H9 (cell line): ENCODE data around the gene HDLBP. TPM values are rescaled to one million over a fixed set of nuclear protein-coding genes. Genes with fewer than 3 reads are reported as not detected.
A peak's percentile ranks its signal among the peaks of the same experiment; 100 is the strongest.

Experiments
- DNase-seq: peaks from one replicate; pipeline ENCODE4 v3.0.0-alpha.2; 2017
- H2AFZ ChIP-seq: one replicate; pipeline ENCODE4 v1.6.1; 2013; ENCODE audit warnings: mild to moderate bottlenecking, low read length, control low read depth, moderate library complexity
- H2AK5ac ChIP-seq: 2 replicates; pipeline ENCODE4 v1.6.1; 2013; ENCODE audit warnings: low read length, control low read depth, mixed read lengths; ENCODE audit not compliant: insufficient read length
- H2BK120ac ChIP-seq: one replicate; pipeline ENCODE4 v1.6.1; 2013; ENCODE audit warnings: low read depth, mild to moderate bottlenecking, low read length, control low read depth, inconsistent platforms; ENCODE audit not compliant: poor library complexity, severe bottlenecking
- H2BK12ac ChIP-seq: 2 replicates; pipeline ENCODE4 v1.6.1; 2013; ENCODE audit warnings: low read length, control low read depth, mixed read lengths, low read depth; ENCODE audit not compliant: insufficient read length
- H2BK15ac ChIP-seq: 2 replicates; pipeline ENCODE4 v1.6.1; 2013; ENCODE audit warnings: low read depth, low read length, control low read depth
- H2BK20ac ChIP-seq: one replicate; pipeline ENCODE4 v1.6.1; 2013; ENCODE audit warnings: low read depth, mild to moderate bottlenecking, low read length, control low read depth, inconsistent platforms; ENCODE audit not compliant: poor library complexity, severe bottlenecking
- H2BK5ac ChIP-seq: 2 replicates; pipeline ENCODE4 v1.6.1; 2013; ENCODE audit warnings: low read length, control low read depth, mixed read lengths; ENCODE audit not compliant: insufficient read length
- H3K14ac ChIP-seq: 2 replicates; pipeline ENCODE4 v1.6.1; 2013; ENCODE audit warnings: low read length, control low read depth; ENCODE audit not compliant: insufficient read depth
- H3K18ac ChIP-seq: 2 replicates; pipeline ENCODE4 v1.6.1; 2013; ENCODE audit warnings: low read depth, mild to moderate bottlenecking, mixed read lengths, low read length, control low read depth; ENCODE audit not compliant: insufficient read length
- H3K23ac ChIP-seq: 2 replicates; pipeline ENCODE4 v1.6.1; 2013; ENCODE audit warnings: low read length, control low read depth, mixed read lengths, low read depth; ENCODE audit not compliant: insufficient read length
- H3K23me2 ChIP-seq: 2 replicates; pipeline ENCODE4 v1.6.1; 2013; ENCODE audit warnings: low read depth, mild to moderate bottlenecking, mixed read lengths, low read length, control low read depth; ENCODE audit not compliant: insufficient read length, poor library complexity, severe bottlenecking
- H3K27ac ChIP-seq: 2 replicates; pipeline ENCODE4 v1.5.1; 2013; ENCODE audit warnings: low read length, control low read depth, mixed read lengths, low read depth; ENCODE audit not compliant: insufficient read length
- H3K27me3 ChIP-seq: 2 replicates; pipeline ENCODE4 v1.6.1; 2013; ENCODE audit warnings: low read length, control low read depth, inconsistent platforms; ENCODE audit not compliant: insufficient read depth
- H3K4ac ChIP-seq: 2 replicates; pipeline ENCODE4 v1.6.1; 2013; ENCODE audit warnings: low read depth, mild to moderate bottlenecking, control low read depth, inconsistent platforms, low read length, moderate library complexity
- H3K4me1 ChIP-seq: 2 replicates; pipeline ENCODE4 v1.6.1; 2013; ENCODE audit warnings: low read length, control low read depth, inconsistent platforms; ENCODE audit not compliant: insufficient read depth
- H3K4me2 ChIP-seq: 2 replicates; pipeline ENCODE4 v1.6.1; 2013; ENCODE audit warnings: low read length, control low read depth, mixed read lengths; ENCODE audit not compliant: insufficient read length, insufficient read depth
- H3K56ac ChIP-seq: 2 replicates; pipeline ENCODE4 v1.6.1; 2013; ENCODE audit warnings: low read depth, mild to moderate bottlenecking, mixed read lengths, low read length, control low read depth; ENCODE audit not compliant: insufficient read length
- H3K79me1 ChIP-seq: 2 replicates; pipeline ENCODE4 v1.6.1; 2013; ENCODE audit warnings: low read depth, mild to moderate bottlenecking, moderate library complexity, low read length, control low read depth, inconsistent platforms; ENCODE audit not compliant: insufficient read depth, poor library complexity, severe bottlenecking
- H3K79me2 ChIP-seq: 2 replicates; pipeline ENCODE4 v1.6.1; 2013; ENCODE audit warnings: low read length, control low read depth, inconsistent platforms; ENCODE audit not compliant: insufficient read depth
- H3K9ac ChIP-seq: 2 replicates; pipeline ENCODE4 v1.6.1; 2013; ENCODE audit warnings: low read length, control low read depth, mixed read lengths; ENCODE audit not compliant: insufficient read length; ENCODE audit errors: extremely low read depth
- H3K9me3 ChIP-seq: one replicate; pipeline ENCODE4 v1.6.1; 2013; ENCODE audit warnings: low read depth, low read length, inconsistent platforms; ENCODE audit not compliant: control insufficient read depth
- H3T11ph ChIP-seq: one replicate; pipeline ENCODE4 v1.6.1; 2013; ENCODE audit warnings: mild to moderate bottlenecking, low read length, control low read depth, inconsistent platforms
- H4K20me1 ChIP-seq: one replicate; pipeline ENCODE4 v1.6.1; 2013; ENCODE audit not compliant: control insufficient read depth, insufficient read length, insufficient read depth
- H4K5ac ChIP-seq: 2 replicates; pipeline ENCODE4 v1.6.1; 2013; ENCODE audit warnings: low read depth, mild to moderate bottlenecking, mixed read lengths, low read length, control low read depth; ENCODE audit not compliant: insufficient read length
- H4K8ac ChIP-seq: replicated peaks from 2 replicates; pipeline ENCODE4 v1.6.1; 2013; ENCODE audit warnings: low read length, control low read depth, mixed read lengths, low read depth; ENCODE audit not compliant: insufficient read length
- H4K91ac ChIP-seq: 2 replicates; pipeline ENCODE4 v1.6.1; 2013; ENCODE audit warnings: low read depth, mild to moderate bottlenecking, moderate library complexity, mixed read lengths, low read length, control low read depth; ENCODE audit not compliant: insufficient read length
- H3K27ac Mint-ChIP-seq, 3 experiments: 2 replicates in 2 of 3; 3 replicates in 1 of 3; pipeline ENCODE4 v1.8.0; 2020 to 2021; ENCODE audit warnings: mixed read lengths in 3 of 3, mild to moderate bottlenecking in 1 of 3, moderate library complexity in 1 of 3
- H3K27me3 Mint-ChIP-seq: 2 replicates; pipeline ENCODE4 v1.8.0; 2021; ENCODE audit warnings: low read depth, mild to moderate bottlenecking, moderate library complexity, mixed read lengths
- H3K36me3 Mint-ChIP-seq, 3 experiments: 2 replicates in 2 of 3; 3 replicates in 1 of 3; pipeline ENCODE4 v1.8.0; 2020 to 2021; ENCODE audit warnings: low read depth in 3 of 3, mixed read lengths in 3 of 3; ENCODE audit not compliant: insufficient read depth in 1 of 3
- H3K4me1 Mint-ChIP-seq, 2 experiments: 2 replicates each; pipeline ENCODE4 v1.8.0; 2020; ENCODE audit warnings: mixed read lengths in 2 of 2
- H3K4me3 Mint-ChIP-seq, 2 experiments: 2 replicates in 1 of 2; 3 replicates in 1 of 2; pipeline ENCODE4 v1.8.0; 2020 to 2021; ENCODE audit warnings: mild to moderate bottlenecking in 2 of 2, mixed read lengths in 2 of 2, moderate library complexity in 1 of 2
- H3K9me3 Mint-ChIP-seq, 2 experiments: 2 replicates in 1 of 2; 3 replicates in 1 of 2; pipeline ENCODE4 v1.8.0; 2020; ENCODE audit warnings: mild to moderate bottlenecking in 2 of 2, mixed read lengths in 2 of 2, moderate library complexity in 1 of 2
- WGBS: extraction: QIAGEN DNeasy Blood & Tissue Kit; methylation state at CpG from one replicate; pipeline ENCODE4 v1.1.7; 2013; ENCODE audit warnings: missing lambda C conversion rate, low lambda C conversion rate, mixed read lengths; ENCODE audit not compliant: insufficient read length; ENCODE audit errors: extremely low coverage; 5-methylcytosine and 5-hydroxymethylcytosine counted together
- total RNA-seq: library from RNA; stranded (reverse); gene quantifications from 2 replicates; pipeline ENCODE4 v1.2.1, GENCODE V29; 2021
- TF ChIP-seq, protein P1 (sequence below): fragments of 200-600 bp; sonication (generic); conservative IDR thresholded peaks from 3 replicates; pipeline ENCODE4 v1.8.0; 2021; ENCODE audit warnings: antibody characterized with exemption, mild to moderate bottlenecking

The HDLBP gene
- total RNA-seq, 1 experiment from 2014 or later, result 364 TPM

- Histone ChIP-seq H2BK12ac (no peak overlapping the region), H3K9ac (no peak overlapping the region), H3K79me1 (peaks cover 12% of the 10 kb centered on the region), H3K14ac (no peak overlapping the region), H2AK5ac (no peak overlapping the region), H3K27me3 (no peaks in the 10 kb centered on the region), H3K4me2 (no peak overlapping the region), H2BK5ac (no peak overlapping the region), H3T11ph (no peak overlapping the region), H3K56ac (no peak overlapping the region), H2AFZ (no peak overlapping the region), H2BK15ac (no peak overlapping the region), H3K9me3 (no peaks in the 10 kb centered on the region), H3K4me1 (no peaks in the 10 kb centered on the region; the same call in 1 of the 2 replicates), H3K79me2 (peaks cover 62% of the 10 kb centered on the region; the same call in 1 of the 2 replicates), H4K20me1 (no peaks in the 10 kb centered on the region), H4K5ac (no peak overlapping the region), H2BK120ac (no peak overlapping the region), H3K27ac (no peak overlapping the region), H3K18ac (no peak overlapping the region), H4K8ac (no peak overlapping the region), H4K91ac (no peak overlapping the region), H3K23ac (no peak overlapping the region), H3K23me2 (no peaks in the 10 kb centered on the region), H3K4ac (no peak overlapping the region), H2BK20ac (no peak overlapping the region)
- no CpG with 5 or more reads among the region's 12 CpGs for WGBS
- DNase-seq, result no peak
- Mint-ChIP-seq H3K4me1 (peaks cover 18 to 27% of the 10 kb centered on the region in 2 experiments), H3K27ac (peak overlapping the region in 1 of 3 experiments; percentile 22; a peak in 1 of 7 replicates), H3K27me3 (no peaks in the 10 kb centered on the region), H3K9me3 (no peaks in the 10 kb centered on the region), H3K4me3 (no peak overlapping the region), H3K36me3 (peaks cover 4 to 11% (median 6%) of the 10 kb centered on the region in 3 experiments; a peak in 4 of 7 replicates)
- TF ChIP-seq, protein P1, sequence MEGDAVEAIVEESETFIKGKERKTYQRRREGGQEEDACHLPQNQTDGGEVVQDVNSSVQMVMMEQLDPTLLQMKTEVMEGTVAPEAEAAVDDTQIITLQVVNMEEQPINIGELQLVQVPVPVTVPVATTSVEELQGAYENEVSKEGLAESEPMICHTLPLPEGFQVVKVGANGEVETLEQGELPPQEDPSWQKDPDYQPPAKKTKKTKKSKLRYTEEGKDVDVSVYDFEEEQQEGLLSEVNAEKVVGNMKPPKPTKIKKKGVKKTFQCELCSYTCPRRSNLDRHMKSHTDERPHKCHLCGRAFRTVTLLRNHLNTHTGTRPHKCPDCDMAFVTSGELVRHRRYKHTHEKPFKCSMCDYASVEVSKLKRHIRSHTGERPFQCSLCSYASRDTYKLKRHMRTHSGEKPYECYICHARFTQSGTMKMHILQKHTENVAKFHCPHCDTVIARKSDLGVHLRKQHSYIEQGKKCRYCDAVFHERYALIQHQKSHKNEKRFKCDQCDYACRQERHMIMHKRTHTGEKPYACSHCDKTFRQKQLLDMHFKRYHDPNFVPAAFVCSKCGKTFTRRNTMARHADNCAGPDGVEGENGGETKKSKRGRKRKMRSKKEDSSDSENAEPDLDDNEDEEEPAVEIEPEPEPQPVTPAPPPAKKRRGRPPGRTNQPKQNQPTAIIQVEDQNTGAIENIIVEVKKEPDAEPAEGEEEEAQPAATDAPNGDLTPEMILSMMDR, result no peak
These were observed 15.5 kb downstream of the HDLBP start for GRCh38 chr2:241300000-241300399.
